Gastrocnemius medialis (tissue), 4 donors: Measurements from ENCODE around the gene NELL2. TPM values are rescaled to one million over a fixed set of nuclear protein-coding genes. Genes with fewer than 3 reads are reported as not detected.
"Not testable (repeated sequence)": the region's sequence is repeated elsewhere in the genome, so short reads cannot be mapped to it uniquely, and the experiment has no call there.

Source experiments
- ATAC-seq, 2 donors: fragments of 150-250 bp; one replicate each; pipeline ENCODE4 v1.9.1; 2016
- DNase-seq, 2 donors: peaks; one replicate each; pipeline ENCODE4 v3.0.0-alpha.2; 2019
- H3K27ac ChIP-seq, 4 donors: fragments of 200-600 bp; sonication (generic); 1 replicate in 1 of 4; 2 replicates in 3 of 4; pipeline ENCODE4 v1.5.1; 2016 to 2018; ENCODE audit warnings: mild to moderate bottlenecking in 2 of 4, moderate library complexity in 1 of 4
- H3K27me3 ChIP-seq, 3 donors: fragments of 200-600 bp; sonication (generic) in 2 of 3; 1 replicate in 1 of 3; 2 replicates in 2 of 3; pipeline versions ENCODE4 v1.5.1 to v1.6.0; 2016 to 2019; ENCODE audit warnings: mild to moderate bottlenecking in 1 of 3, moderate library complexity in 1 of 3
- H3K36me3 ChIP-seq, 2 donors: fragments of 200-600 bp; sonication (generic) in 1 of 2; one replicate each; pipeline ENCODE4 v1.5.1; 2017 to 2018
- H3K4me1 ChIP-seq, 2 donors: fragments of 200-600 bp; sonication (generic) in 1 of 2; one replicate each; pipeline ENCODE4 v1.5.1; 2016 to 2017; ENCODE audit warnings: mild to moderate bottlenecking in 2 of 2
- H3K4me3 ChIP-seq, 4 donors: fragments of 200-600 bp; sonication (generic) in 3 of 4; 1 replicate in 1 of 4; 2 replicates in 3 of 4; pipeline ENCODE4 v1.5.1; 2016 to 2019; ENCODE audit warnings: mild to moderate bottlenecking in 2 of 4
- H3K9me3 ChIP-seq, 3 donors: fragments of 200-600 bp; sonication (generic) in 2 of 3; 1 replicate in 1 of 3; 2 replicates in 2 of 3; pipeline ENCODE4 v1.5.1; 2016 to 2019
- POLR2A ChIP-seq, 2 donors: fragments of 450-650 bp; IDR thresholded peaks; one replicate each; pipeline ENCODE4 v1.6.1; 2017; ENCODE audit warnings: antibody characterized with exemption in 2 of 2, mild to moderate bottlenecking in 2 of 2, moderate library complexity in 2 of 2
- in situ Hi-C, 4 donors: fragments of 200-750 bp; cut with MboI; loops; one replicate each; pipeline versions ENCODE4 v1.15.0 to v1.8.0; 2017; ENCODE audit warnings: low sequenced_read_pairs in 4 of 4
- intact Hi-C: fragments of 100-400 bp; cut with DNase I; formaldehyde crosslinking; loops from one replicate; pipeline ENCODE4 v1.15.1; 2023; ENCODE audit warnings: low total_unique reads
- total RNA-seq, 4 donors: library from RNA; depleted of rRNA; stranded (reverse); fragments of >200 nt; gene quantifications; one replicate each; pipeline versions ENCODE4 v1.1.0 to v1.2.3, GENCODE V29; 2016
- TF ChIP-seq, protein P1 (sequence below), 5 experiments: fragments of 450-650 bp in 3 of 5; fragments of 200-600 bp in 2 of 5; sonication (generic) in 2 of 5; IDR thresholded peaks in 4 of 5; conservative IDR thresholded peaks in 1 of 5; 1 replicate in 4 of 5; 2 replicates in 1 of 5; pipeline ENCODE4 v1.5.1; 2016 to 2019; ENCODE audit warnings: antibody characterized with exemption in 5 of 5, mild to moderate bottlenecking in 3 of 5, moderate library complexity in 3 of 5

Gene NELL2
- total RNA-seq, 4 donors from 2014 or later, result 0.58 to 0.82 TPM; not detected in 2

DNA sequence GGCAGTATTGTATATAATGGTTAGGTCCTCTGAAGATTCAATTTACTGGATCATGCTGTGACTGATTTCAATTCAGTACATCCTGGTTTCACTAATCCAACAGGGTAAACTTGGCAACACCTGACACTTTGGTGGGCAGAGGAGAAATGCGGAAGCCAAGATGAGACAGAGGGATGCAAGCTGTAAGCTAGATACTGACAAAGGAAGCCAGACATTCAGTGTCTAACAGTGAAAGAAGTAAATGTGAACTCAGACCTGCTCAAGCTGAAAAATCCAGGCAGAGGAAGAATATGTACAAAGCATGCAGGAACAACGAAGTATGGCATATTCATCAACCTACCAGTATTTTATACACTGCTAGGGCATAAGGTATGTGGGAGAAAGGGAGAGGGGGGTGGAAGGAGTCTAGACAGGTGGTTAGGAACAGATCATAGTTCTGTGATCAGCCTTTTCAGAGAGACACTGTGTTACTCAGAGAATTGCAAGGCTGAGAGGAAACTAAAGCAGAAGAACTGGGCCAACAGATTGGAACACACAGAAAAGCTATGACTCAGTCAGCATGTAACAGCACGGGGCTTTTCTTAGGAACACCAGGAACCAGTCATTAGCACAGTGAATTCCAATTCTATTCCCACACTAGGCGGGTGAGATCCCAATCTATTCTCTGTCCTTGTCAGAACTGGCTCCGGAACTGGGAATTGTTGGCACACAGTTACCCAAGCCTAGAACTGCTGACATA, 40.3 kb downstream of the NELL2 start:
- H3K9me3 ChIP-seq, result no peaks in the 10 kb centered on the region
- intact Hi-C loops, result no loop called here
- in situ Hi-C loops, result no loop called here
- H3K27ac ChIP-seq, result no peak overlapping the region
- no peaks in the 10 kb centered on the region for H3K27me3 ChIP-seq
- H3K4me3 ChIP-seq, result no peak overlapping the region
- TF ChIP-seq POLR2A (IDR thresholded peaks at IDR 0.05), result no peak
- TF ChIP-seq, protein P1, sequence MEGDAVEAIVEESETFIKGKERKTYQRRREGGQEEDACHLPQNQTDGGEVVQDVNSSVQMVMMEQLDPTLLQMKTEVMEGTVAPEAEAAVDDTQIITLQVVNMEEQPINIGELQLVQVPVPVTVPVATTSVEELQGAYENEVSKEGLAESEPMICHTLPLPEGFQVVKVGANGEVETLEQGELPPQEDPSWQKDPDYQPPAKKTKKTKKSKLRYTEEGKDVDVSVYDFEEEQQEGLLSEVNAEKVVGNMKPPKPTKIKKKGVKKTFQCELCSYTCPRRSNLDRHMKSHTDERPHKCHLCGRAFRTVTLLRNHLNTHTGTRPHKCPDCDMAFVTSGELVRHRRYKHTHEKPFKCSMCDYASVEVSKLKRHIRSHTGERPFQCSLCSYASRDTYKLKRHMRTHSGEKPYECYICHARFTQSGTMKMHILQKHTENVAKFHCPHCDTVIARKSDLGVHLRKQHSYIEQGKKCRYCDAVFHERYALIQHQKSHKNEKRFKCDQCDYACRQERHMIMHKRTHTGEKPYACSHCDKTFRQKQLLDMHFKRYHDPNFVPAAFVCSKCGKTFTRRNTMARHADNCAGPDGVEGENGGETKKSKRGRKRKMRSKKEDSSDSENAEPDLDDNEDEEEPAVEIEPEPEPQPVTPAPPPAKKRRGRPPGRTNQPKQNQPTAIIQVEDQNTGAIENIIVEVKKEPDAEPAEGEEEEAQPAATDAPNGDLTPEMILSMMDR (IDR thresholded peaks at IDR 0.05 in 4 of 5, conservative IDR thresholded peaks at IDR 0.05 in 1 of 5), result no peak
- no peak for ATAC-seq
- H3K36me3 ChIP-seq, result no peaks in the 10 kb centered on the region
- DNase-seq, result no peak
- no peaks in the 10 kb centered on the region for H3K4me1 ChIP-seq

DNA sequence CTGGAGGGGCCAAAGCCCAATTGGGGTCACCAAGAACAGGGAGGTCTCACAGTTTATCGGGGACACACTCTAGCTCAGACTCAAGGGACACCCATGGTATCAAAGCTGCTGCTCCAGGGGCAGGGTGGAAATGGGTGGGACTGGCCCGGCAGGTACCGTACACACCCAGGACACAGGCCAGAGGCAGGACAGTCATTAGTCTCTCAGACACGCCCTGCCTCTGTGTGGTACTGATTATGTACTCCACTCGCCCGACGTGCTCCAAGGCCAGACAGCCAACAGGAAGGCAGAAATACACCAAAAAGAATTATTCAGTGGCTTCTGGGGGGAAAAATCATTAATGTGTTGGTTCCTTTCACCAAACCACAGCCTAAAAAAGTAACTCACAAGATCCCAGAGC, 41.1 kb downstream of the NELL2 start:
- H3K4me1 ChIP-seq, H3K4me3 ChIP-seq, H3K36me3 ChIP-seq, DNase-seq, H3K9me3 ChIP-seq, intact Hi-C loops, ATAC-seq, H3K27ac ChIP-seq, in situ Hi-C loops, H3K27me3 ChIP-seq: not testable (repeated sequence)

DNA sequence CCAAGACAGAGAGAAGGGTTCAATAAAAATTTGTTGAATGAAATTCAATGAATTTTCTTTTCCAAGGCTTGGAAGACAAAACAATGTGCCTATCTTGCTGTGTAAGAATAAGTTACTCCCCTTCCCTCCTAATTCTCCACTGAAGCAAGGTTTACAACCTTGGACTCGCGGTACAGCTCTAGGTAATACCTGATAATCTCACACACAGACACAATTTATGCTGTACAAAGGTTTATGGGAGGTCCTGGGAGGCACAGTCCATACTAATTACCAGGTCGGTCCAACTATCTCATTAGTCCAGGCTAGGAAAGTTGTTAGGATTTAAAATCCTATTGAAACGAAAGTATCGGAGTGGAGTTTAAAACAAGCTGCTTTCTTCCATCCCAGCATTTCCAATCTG, 42.6 kb downstream of the NELL2 start:
- Histone ChIP-seq H3K27ac (no peak overlapping the region), H3K27me3 (no peaks in the 10 kb centered on the region), H3K4me3 (no peak overlapping the region), H3K36me3 (no peaks in the 10 kb centered on the region), H3K9me3 (no peaks in the 10 kb centered on the region), H3K4me1 (no peaks in the 10 kb centered on the region)
- intact Hi-C loops (no loop called here), in situ Hi-C loops (no loop called here)
- no peak for DNase-seq
- no peak for ATAC-seq
- no peak for TF ChIP-seq POLR2A (IDR thresholded peaks at IDR 0.05)
- TF ChIP-seq, protein P1 (IDR thresholded peaks at IDR 0.05 in 4 of 5, conservative IDR thresholded peaks at IDR 0.05 in 1 of 5), result no peak

DNA sequence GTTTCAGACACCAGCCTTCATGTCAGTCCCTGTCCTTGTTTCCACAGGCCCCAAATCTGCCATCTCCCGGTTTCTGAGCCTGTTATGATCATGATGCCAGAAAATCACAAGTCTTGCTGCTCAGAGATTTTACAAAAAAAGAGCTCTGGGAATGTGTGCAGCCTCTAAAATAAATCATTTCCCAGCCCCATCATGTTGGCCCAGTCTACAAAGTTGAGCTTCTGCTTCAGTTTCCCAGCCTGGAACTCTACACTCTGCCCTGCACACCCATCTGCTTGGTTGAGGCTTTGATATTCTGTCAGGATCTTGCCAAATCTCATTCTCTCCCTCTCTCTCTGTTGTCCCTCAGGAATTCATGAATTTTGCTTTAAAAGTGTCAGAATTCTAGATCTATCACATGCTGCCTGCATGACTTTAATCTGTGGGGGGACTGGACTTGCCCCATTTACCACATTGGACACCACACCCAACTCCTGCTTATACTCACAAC, 45.5 kb downstream of the NELL2 start:
- Histone ChIP-seq H3K36me3 (no peaks in the 10 kb centered on the region), H3K9me3 (no peaks in the 10 kb centered on the region), H3K27ac (no peak overlapping the region), H3K27me3 (no peaks in the 10 kb centered on the region), H3K4me1 (no peaks in the 10 kb centered on the region), H3K4me3 (no peak overlapping the region)
- DNase-seq (no peak), ATAC-seq (no peak)
- intact Hi-C loops (no loop called here), in situ Hi-C loops (no loop called here)
- TF ChIP-seq, protein P1 (IDR thresholded peaks at IDR 0.05 in 4 of 5, conservative IDR thresholded peaks at IDR 0.05 in 1 of 5), result no peak
- TF ChIP-seq POLR2A (IDR thresholded peaks at IDR 0.05), result no peak

DNA sequence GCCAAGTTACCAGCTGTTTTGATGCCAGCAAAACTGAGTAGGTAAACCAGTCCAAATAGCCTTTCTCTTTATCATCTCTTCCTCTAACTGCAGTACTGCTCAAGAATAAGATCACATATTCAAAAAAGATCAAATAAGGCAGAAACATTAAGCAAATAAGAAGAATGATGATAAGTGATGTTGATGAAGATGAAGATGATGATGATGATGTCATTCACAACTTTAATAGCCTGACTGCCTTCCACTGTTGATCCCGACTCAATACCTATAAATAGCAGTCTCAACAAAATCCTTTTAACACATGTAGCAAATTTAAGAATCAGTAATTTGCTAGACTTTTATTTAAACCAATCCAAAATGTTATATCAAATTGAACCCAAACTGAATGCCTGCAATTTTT, 47.1 kb downstream of the NELL2 start:
- no peak overlapping the region for H3K4me3 ChIP-seq
- no peaks in the 10 kb centered on the region for H3K9me3 ChIP-seq
- DNase-seq, result no peak
- intact Hi-C loops (no loop called here), in situ Hi-C loops (no loop called here)
- TF ChIP-seq, protein P1 (IDR thresholded peaks at IDR 0.05 in 4 of 5, conservative IDR thresholded peaks at IDR 0.05 in 1 of 5), result no peak
- no peak for TF ChIP-seq POLR2A (IDR thresholded peaks at IDR 0.05)
- no peaks in the 10 kb centered on the region for H3K36me3 ChIP-seq
- no peaks in the 10 kb centered on the region for H3K27me3 ChIP-seq
- H3K4me1 ChIP-seq, result no peaks in the 10 kb centered on the region
- H3K27ac ChIP-seq, result no peak overlapping the region
- ATAC-seq, result no peak
